Hepatocyte (in vitro differentiated cells): ENCODE results near the gene ID1.

Experiments
- EZH2 ChIP-seq: fragments of 200-600 bp; sonication (generic); IDR thresholded peaks from 2 replicates; pipeline ENCODE4 v1.6.1; 2016; ENCODE audit warnings: antibody characterized with exemption, mild to moderate bottlenecking, borderline replicate concordance
- EZH2phosphoT487 ChIP-seq: fragments of 200-600 bp; sonication (generic); IDR thresholded peaks from one replicate; pipeline ENCODE4 v1.6.1; 2018; ENCODE audit warnings: antibody characterized with exemption, mild to moderate bottlenecking, low read depth, moderate library complexity; ENCODE audit not compliant: unreplicated experiment, severe bottlenecking
- TF ChIP-seq, protein P1 (sequence below): fragments of 200-600 bp; sonication (generic); IDR thresholded peaks from 2 replicates; pipeline ENCODE4 v1.5.1; 2016; ENCODE audit warnings: antibody characterized with exemption, mild to moderate bottlenecking; ENCODE audit not compliant: poor library complexity

DNA sequence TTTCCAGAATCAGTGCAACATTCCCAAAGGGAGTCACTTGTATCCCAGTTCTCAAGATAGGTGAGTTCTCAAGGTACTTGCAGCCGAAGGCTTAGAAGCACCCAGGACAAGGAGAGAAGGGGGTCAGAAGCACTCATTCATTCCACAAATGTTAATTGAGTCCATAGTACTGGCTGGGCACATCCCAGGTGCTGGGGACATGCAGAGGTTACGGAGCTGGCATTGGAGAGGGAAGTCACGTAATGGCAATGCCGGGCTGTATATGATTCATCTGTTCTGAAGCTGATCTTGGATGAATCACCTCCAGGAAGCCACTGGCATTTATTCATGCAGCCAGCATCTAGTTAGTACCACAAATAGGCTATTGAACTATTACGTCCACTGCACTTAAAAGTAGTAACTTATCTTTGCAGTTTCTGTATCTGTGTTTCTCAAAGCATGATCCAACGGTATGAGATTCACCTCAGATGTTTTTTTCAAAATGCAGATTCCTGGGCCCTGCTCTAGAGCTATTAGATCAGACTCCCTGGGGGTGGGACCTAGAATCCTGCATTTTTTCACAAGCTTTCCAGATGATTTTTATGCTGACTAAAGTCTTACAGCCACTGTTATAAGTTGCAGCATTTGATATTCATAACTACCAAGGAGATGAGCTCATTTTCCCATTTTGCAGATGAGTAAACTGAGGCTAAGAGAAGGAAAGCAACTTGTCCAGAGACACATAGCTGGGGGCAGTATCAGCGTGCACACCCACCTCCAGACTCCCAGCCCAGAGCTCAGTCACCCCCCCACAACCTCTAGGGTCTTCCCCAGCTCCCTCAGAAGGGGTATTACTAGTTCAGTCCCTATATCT is 44.1 kb upstream of the ID1 start:
- TF ChIP-seq EZH2 (no peak), EZH2phosphoT487 (no peak)
- TF ChIP-seq, protein P1, sequence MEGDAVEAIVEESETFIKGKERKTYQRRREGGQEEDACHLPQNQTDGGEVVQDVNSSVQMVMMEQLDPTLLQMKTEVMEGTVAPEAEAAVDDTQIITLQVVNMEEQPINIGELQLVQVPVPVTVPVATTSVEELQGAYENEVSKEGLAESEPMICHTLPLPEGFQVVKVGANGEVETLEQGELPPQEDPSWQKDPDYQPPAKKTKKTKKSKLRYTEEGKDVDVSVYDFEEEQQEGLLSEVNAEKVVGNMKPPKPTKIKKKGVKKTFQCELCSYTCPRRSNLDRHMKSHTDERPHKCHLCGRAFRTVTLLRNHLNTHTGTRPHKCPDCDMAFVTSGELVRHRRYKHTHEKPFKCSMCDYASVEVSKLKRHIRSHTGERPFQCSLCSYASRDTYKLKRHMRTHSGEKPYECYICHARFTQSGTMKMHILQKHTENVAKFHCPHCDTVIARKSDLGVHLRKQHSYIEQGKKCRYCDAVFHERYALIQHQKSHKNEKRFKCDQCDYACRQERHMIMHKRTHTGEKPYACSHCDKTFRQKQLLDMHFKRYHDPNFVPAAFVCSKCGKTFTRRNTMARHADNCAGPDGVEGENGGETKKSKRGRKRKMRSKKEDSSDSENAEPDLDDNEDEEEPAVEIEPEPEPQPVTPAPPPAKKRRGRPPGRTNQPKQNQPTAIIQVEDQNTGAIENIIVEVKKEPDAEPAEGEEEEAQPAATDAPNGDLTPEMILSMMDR = no peak
